OCI-LY1 (cell line): ENCODE data around the gene CHST3.

Source experiments
- CTCF ChIP-seq: fragments of 200-600 bp; sonication (generic), shearing (Covaris generic); IDR thresholded peaks from 2 replicates; pipeline ENCODE4 v1.5.1; 2017; ENCODE audit warnings: mild to moderate bottlenecking, antibody characterized with exemption, low read length, moderate library complexity, mixed read lengths
- EZH2 ChIP-seq: fragments of 200-600 bp; sonication (generic), shearing (Covaris generic); IDR thresholded peaks from 2 replicates; pipeline ENCODE4 v1.8.0; 2017; ENCODE audit warnings: borderline replicate concordance, mixed run types, mild to moderate bottlenecking, antibody characterized with exemption, low read length, moderate library complexity, mixed read lengths

- TF ChIP-seq CTCF: no peak
- no peak for TF ChIP-seq EZH2
These were observed 37.0 kb upstream of the CHST3 start for GRCh38 chr10:71927159-71927558.
